Muscle of arm (tissue), 12 donors: ENCODE results near the gene PKP4. TPM values are rescaled to one million over a fixed set of nuclear protein-coding genes. Genes with fewer than 3 reads are reported as not detected.
"Not testable (repeated sequence)": the region's sequence is repeated elsewhere in the genome, so short reads cannot be mapped to it uniquely, and the experiment has no call there.

Experiments
- DNase-seq: peaks from one replicate; pipeline ENCODE4 v3.0.0-alpha.2; 2013
- polyA plus RNA-seq, 12 donors: library from polyadenylated mRNA; unstranded; fragments of 120-200 nt; gene quantifications; one replicate each; pipeline ENCODE4 v1.2.1, GENCODE V29; 2013; ENCODE audit not compliant: insufficient read length in 12 of 12

Gene PKP4
- polyA plus RNA-seq, 12 donors: 20.8 to 64.5 (median 29.0) TPM; not detected in 1

- DNase-seq: no peak
Observed at GRCh38 chr2:158463496-158464095, 6.8 kb downstream of the PKP4 start.

- DNase-seq: no peak
Observed at GRCh38 chr2:158464426-158465281, 7.9 kb downstream of the PKP4 start.

- no peak for DNase-seq
Observed at GRCh38 chr2:158467248-158467647, 10.5 kb downstream of the PKP4 start.

GRCh38 chr2:158472829-158473228 lies 16.1 kb downstream of the PKP4 start:
- DNase-seq: not testable (repeated sequence)

GRCh38 chr2:158473300-158473699 lies 16.5 kb downstream of the PKP4 start:
- DNase-seq: not testable (repeated sequence)

GRCh38 chr2:158473719-158474392 lies 17.1 kb downstream of the PKP4 start:
- no peak for DNase-seq

- DNase-seq: not testable (repeated sequence)
Observed at GRCh38 chr2:158474526-158475011, 17.8 kb downstream of the PKP4 start.

GRCh38 chr2:158477202-158477601 lies 20.4 kb downstream of the PKP4 start:
- DNase-seq: no peak

- no peak for DNase-seq
Observed at GRCh38 chr2:158478237-158478636, 21.5 kb downstream of the PKP4 start.

GRCh38 chr2:158478816-158479215 lies 22.1 kb downstream of the PKP4 start:
- no peak for DNase-seq

GRCh38 chr2:158481116-158481515 lies 24.4 kb downstream of the PKP4 start:
- DNase-seq: no peak

GRCh38 chr2:158482594-158482993 lies 25.8 kb downstream of the PKP4 start:
- no peak for DNase-seq

- no peak for DNase-seq
Observed at GRCh38 chr2:158484892-158485556, 28.3 kb downstream of the PKP4 start.

- no peak for DNase-seq
Observed at GRCh38 chr2:158486150-158486969, 29.6 kb downstream of the PKP4 start.

GRCh38 chr2:158486970-158487325 lies 30.2 kb downstream of the PKP4 start:
- DNase-seq: no peak

GRCh38 chr2:158487419-158487818 lies 30.7 kb downstream of the PKP4 start:
- DNase-seq: peak; percentile 41

- no peak for DNase-seq
Observed at GRCh38 chr2:158488442-158489216, 31.9 kb downstream of the PKP4 start.

GRCh38 chr2:158489366-158490112 lies 32.8 kb downstream of the PKP4 start:
- no peak for DNase-seq

GRCh38 chr2:158491072-158491471 lies 34.3 kb downstream of the PKP4 start:
- no peak for DNase-seq

- DNase-seq: no peak
Observed at GRCh38 chr2:158493458-158493857, 36.7 kb downstream of the PKP4 start.
